Measurements from ENCODE around the gene FKRP.

DNA sequence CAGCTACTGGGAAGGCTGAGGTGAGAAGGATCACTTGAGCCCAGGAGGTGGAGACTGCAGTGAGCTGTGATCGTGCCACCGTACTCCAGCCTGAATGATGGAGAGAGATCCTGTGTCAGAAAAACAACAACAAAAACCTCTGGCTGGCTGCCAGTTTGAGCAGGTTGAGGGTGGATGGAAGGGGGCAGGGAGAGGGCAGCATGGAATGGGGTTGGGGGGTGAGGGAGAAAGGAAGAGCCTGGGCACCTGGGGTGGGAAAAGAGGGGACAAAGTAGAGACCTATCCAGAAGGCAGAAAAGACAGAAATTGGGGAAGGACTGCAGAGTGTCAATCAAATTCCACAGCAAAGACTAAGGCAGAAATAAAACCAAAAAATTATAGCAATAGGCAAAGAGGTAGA lies 37.8 kb downstream of the FKRP start:
- TF ChIP-seq, protein P1, sequence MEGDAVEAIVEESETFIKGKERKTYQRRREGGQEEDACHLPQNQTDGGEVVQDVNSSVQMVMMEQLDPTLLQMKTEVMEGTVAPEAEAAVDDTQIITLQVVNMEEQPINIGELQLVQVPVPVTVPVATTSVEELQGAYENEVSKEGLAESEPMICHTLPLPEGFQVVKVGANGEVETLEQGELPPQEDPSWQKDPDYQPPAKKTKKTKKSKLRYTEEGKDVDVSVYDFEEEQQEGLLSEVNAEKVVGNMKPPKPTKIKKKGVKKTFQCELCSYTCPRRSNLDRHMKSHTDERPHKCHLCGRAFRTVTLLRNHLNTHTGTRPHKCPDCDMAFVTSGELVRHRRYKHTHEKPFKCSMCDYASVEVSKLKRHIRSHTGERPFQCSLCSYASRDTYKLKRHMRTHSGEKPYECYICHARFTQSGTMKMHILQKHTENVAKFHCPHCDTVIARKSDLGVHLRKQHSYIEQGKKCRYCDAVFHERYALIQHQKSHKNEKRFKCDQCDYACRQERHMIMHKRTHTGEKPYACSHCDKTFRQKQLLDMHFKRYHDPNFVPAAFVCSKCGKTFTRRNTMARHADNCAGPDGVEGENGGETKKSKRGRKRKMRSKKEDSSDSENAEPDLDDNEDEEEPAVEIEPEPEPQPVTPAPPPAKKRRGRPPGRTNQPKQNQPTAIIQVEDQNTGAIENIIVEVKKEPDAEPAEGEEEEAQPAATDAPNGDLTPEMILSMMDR (conservative IDR thresholded peaks at IDR 0.05), result no peak
- TF ChIP-seq ZFX (IDR thresholded peaks at IDR 0.05), result no peak
